ENCODE data around the gene NR6A1.

NR6A1 gene

DNA sequence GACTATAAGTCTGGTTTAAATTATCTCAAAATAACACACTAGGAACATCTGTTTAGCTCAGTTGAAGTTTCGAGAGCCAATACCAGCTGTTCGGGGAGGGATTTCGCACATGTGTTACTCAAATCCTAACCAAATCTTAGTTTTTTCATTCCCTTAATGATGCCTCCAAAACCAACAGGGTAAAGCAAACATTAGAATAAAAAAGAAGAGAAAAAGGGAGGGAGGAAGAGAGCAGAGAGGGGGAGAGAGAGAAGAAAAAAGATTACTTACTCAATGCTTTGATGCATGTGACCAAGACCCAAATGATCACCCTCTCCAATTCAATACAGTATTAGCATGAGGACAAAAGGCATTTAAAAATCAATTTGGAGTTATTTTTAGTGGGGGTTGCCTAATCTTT is 177.9 kb downstream of the NR6A1 start:
- H3K9ac ChIP-seq (ENCODE audit: low read depth, low read length), result peak overlapping the region; percentile 63
- H3K36me3 ChIP-seq (ENCODE audit: control insufficient read depth, insufficient read depth, low read length), result no peaks in the 10 kb centered on the region
- peaks cover 74% of the 10 kb centered on the region for H3K4me1 ChIP-seq (ENCODE audit: control insufficient read depth, insufficient read depth, low read length)
- no peaks in the 10 kb centered on the region for H3K27me3 ChIP-seq (ENCODE audit: control insufficient read depth, insufficient read depth, low read length)
- H3K4me3 ChIP-seq (ENCODE audit: low read depth, low read length), result peak overlapping the region; percentile 61
- no peaks in the 10 kb centered on the region for H3K9me3 ChIP-seq (ENCODE audit: control insufficient read depth, insufficient read depth, low read length)
- H3K27ac ChIP-seq (ENCODE audit: low read depth, low read length), result peak overlapping the region; percentile 98

DNA sequence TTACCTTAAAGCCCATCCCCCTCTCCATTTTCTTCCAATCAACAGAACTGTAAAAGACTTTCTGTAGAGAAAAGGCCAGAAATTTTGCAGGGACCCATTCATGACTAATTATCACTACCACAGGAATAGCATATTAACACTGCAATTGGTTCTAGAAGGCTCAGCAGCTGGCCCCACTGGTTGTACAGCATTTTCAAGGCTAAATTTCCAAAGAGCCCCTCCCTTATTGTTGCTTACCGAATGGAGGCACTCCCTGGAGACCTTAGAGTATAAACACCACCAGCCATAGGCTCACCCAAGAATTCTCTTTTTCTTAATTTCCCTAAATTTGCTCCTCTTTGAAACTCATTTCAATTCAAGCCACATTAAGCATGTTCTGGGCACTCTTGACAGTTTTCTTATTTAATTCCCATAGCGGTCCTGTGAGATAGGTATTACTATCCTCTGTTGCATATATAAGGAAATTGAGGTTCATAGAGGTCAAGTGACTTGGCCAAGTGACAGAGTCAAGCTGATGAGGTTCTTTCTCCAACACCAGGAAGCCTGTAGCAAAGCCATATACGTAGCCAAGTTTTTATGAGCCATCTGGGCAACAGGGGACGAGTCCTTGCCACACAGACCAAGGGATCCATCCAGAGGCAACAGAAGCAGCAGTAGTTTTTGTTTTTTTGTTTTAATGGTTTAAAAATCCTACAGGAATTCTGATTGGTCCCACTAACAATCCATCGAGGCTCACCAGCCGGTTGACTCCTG is 180.0 kb downstream of the NR6A1 start:
- H3K27ac ChIP-seq (ENCODE audit: low read depth, low read length), result no peak overlapping the region
- no peak overlapping the region for H3K9ac ChIP-seq (ENCODE audit: low read depth, low read length)
- H3K4me1 ChIP-seq (ENCODE audit: control insufficient read depth, insufficient read depth, low read length), result peaks cover 71% of the 10 kb centered on the region
- H3K9me3 ChIP-seq (ENCODE audit: control insufficient read depth, insufficient read depth, low read length), result no peaks in the 10 kb centered on the region
- H3K4me3 ChIP-seq (ENCODE audit: low read depth, low read length), result no peak overlapping the region
- H3K27me3 ChIP-seq (ENCODE audit: control insufficient read depth, insufficient read depth, low read length), result no peaks in the 10 kb centered on the region
- no peaks in the 10 kb centered on the region for H3K36me3 ChIP-seq (ENCODE audit: control insufficient read depth, insufficient read depth, low read length)

DNA sequence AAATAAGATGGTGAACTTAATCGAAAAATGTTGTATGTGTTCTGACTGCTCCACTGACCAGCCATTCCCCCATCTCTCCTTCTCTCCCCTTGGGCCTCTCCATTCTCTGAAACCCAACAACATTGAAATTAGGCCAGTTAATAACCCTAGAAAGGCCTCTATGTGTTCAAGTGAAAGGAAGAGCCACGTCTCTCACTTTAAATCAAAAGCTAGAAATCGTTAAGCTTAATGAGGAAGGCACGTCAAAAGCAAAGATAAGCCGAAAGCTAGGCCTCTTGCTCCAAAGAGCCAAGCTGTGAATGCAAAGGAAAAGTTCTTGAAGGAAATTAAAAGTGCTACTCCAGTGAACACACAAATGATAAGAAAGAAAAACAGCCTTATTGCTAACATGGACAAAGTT is 186.5 kb downstream of the NR6A1 start:
- Histone ChIP-seq H3K27me3 (ENCODE audit: control insufficient read depth, insufficient read depth, low read length) (no peaks in the 10 kb centered on the region), H3K4me1 (ENCODE audit: control insufficient read depth, insufficient read depth, low read length) (peaks cover 17% of the 10 kb centered on the region), H3K36me3 (ENCODE audit: control insufficient read depth, insufficient read depth, low read length) (no peaks in the 10 kb centered on the region), H3K4me3 (ENCODE audit: low read depth, low read length) (no peak overlapping the region), H3K9ac (ENCODE audit: low read depth, low read length) (no peak overlapping the region), H3K27ac (ENCODE audit: low read depth, low read length) (no peak overlapping the region), H3K9me3 (ENCODE audit: control insufficient read depth, insufficient read depth, low read length) (no peaks in the 10 kb centered on the region)

DNA sequence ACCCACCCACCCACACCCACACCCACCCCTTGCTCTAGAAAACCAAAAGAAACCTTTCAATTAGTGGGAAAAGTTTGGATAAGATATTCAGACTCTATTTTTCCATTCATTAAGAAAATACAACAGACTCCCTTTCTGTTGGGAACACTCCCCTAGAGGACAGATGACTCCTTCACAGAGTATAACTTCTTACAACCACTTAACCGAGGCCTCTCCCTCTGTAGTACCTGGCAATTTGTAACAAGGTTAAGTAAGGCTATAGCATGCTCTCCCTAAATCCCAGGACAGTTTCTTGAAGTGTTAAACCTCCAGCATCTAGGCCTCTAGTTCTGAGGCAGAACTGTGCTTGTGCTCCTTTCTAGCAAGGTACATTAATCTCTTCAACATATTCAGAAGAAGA is 188.0 kb downstream of the NR6A1 start:
- no peaks in the 10 kb centered on the region for H3K27me3 ChIP-seq (ENCODE audit: control insufficient read depth, insufficient read depth, low read length)
- H3K9me3 ChIP-seq (ENCODE audit: control insufficient read depth, insufficient read depth, low read length), result no peaks in the 10 kb centered on the region
- H3K9ac ChIP-seq (ENCODE audit: low read depth, low read length), result no peak overlapping the region
- H3K27ac ChIP-seq (ENCODE audit: low read depth, low read length), result no peak overlapping the region
- H3K36me3 ChIP-seq (ENCODE audit: control insufficient read depth, insufficient read depth, low read length), result no peaks in the 10 kb centered on the region
- H3K4me3 ChIP-seq (ENCODE audit: low read depth, low read length), result no peak overlapping the region
- peaks cover 18% of the 10 kb centered on the region for H3K4me1 ChIP-seq (ENCODE audit: control insufficient read depth, insufficient read depth, low read length)

DNA sequence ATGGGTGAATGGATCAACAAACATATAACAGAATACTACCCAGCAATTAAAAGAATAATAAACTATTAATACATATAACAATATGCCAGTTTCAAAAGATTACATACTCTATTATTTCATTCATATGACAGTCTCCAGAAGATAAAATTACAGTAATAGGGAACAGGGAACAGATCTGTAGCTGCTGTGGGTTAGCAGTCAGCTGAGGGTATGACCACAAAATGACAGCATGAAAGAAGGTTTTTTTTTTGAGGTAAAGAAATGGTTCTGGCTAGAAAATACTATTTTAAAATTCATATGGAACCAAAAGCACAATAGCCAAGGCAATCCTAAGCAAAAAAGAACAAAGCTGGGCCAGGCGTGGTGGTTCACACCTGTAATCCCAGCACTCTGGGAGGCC is 190.9 kb downstream of the NR6A1 start:
- no peaks in the 10 kb centered on the region for H3K36me3 ChIP-seq (ENCODE audit: control insufficient read depth, insufficient read depth, low read length)
- peaks cover 10% of the 10 kb centered on the region; the same call in 1 of the 2 replicates for H3K4me1 ChIP-seq (ENCODE audit: control insufficient read depth, insufficient read depth, low read length)
- H3K9me3 ChIP-seq (ENCODE audit: control insufficient read depth, insufficient read depth, low read length), result no peaks in the 10 kb centered on the region
- no peak overlapping the region for H3K27ac ChIP-seq (ENCODE audit: low read depth, low read length)
- H3K9ac ChIP-seq (ENCODE audit: low read depth, low read length), result no peak overlapping the region
- no peak overlapping the region for H3K4me3 ChIP-seq (ENCODE audit: low read depth, low read length)
- no peaks in the 10 kb centered on the region for H3K27me3 ChIP-seq (ENCODE audit: control insufficient read depth, insufficient read depth, low read length)

DNA sequence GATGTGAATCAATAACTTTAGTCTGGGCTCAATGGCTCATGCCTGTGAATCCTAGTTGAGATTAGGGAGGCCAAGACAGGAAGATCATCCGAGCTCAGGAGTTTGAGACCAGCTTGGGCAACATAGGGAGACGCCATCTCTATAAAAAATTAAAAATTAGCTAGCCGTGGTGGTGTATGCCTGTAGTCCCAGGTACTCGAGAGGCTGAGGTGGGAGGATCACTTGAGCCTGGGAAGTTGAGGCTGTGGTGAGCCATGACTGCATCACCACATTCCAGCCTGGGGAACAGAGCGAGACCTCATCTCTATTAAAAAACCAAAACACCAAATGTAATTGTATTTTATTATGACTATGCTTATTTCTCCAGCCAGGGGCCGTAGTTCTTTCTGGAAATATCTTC is 194.4 kb downstream of the NR6A1 start:
- Histone ChIP-seq H3K9me3 (ENCODE audit: control insufficient read depth, insufficient read depth, low read length) (no peaks in the 10 kb centered on the region), H3K4me1 (ENCODE audit: control insufficient read depth, insufficient read depth, low read length) (0 out of 2 replicates have a peak, but pooled peaks cover 5% of the 10 kb centered on the region)

DNA sequence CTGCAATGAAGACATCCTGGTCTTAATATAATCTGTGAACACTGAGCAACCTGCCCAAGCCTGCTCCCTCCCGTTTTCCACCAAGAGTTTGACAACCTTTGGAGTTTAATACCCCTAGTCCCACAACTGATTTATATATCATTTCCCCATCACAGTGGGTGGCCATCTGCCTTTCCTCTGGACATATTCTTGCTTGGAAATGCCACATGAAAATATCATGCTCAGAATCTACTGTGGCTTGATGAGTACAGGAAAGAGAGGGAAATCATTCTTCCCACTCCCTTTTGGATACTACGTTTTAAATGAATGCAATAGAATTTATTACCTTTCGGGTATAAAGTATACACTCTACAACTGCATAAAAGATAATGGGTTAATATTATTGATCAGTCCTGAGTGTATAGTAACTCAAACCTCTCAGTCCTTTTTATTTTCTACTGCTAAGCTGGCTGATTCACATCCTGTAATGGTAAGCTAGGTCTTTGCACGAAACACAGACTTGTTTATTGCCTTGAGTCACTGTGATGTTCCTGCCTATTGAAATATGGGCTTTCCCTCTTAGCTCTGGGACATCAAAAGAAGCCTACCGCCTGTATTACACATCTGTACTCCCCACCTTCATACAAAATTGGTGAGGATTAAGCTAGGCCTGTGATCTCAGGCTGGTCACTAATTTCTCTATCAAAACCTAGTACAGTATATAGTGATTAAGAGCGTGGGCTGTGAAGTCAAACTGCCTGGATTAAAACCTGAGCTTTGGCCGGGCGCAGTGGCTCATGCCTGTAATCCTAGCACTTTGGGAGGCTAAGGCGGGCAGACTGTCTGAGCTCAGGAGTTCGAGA is 196.4 kb downstream of the NR6A1 start:
- Histone ChIP-seq H3K9me3 (ENCODE audit: control insufficient read depth, insufficient read depth, low read length) (no peaks in the 10 kb centered on the region), H3K9ac (ENCODE audit: low read depth, low read length) (no peak overlapping the region), H3K27ac (ENCODE audit: low read depth, low read length) (no peak overlapping the region)

More for the DNA sequence above, 194.4 kb downstream of the NR6A1 start:
- no peaks in the 10 kb centered on the region for H3K36me3 ChIP-seq (ENCODE audit: control insufficient read depth, insufficient read depth, low read length)
- no peak overlapping the region for H3K9ac ChIP-seq (ENCODE audit: low read depth, low read length)
- no peak overlapping the region for H3K4me3 ChIP-seq (ENCODE audit: low read depth, low read length)
- no peaks in the 10 kb centered on the region for H3K27me3 ChIP-seq (ENCODE audit: control insufficient read depth, insufficient read depth, low read length)
- no peak overlapping the region for H3K27ac ChIP-seq (ENCODE audit: low read depth, low read length)

DNA sequence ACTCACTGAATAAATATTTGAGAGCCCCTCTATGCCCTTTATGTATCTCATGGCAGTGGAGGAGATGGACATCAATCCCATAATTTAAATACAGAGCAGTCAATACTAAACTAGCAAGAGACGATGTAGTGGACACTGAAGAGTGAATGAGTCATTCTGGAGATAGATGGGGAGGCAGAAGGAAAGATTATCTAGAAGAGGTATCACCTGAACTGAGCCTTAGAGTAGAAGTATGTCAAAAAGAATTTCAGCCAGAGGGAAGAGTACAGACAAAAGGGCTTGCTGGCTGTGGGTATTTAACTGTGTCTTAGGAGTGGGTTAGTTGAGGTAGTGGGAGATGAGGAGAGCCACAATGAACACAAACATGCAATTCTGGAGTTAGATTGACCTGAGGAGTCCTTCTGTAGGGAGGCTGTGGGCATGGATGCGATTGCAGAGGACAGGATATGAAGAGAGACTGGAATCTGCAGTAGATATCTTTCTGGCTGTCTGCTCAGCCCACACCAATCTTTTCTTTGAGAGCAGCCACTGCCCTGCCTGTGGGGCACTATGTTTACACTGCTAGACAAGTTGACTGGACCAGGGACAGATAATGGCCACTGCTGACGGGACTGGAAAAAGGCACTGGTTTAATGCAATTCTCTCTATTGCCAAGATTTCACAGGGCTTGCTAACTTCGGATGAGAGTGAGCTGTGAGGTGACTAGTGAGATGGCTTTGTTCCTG is 200.0 kb downstream of the NR6A1 start:
- H3K27ac ChIP-seq (ENCODE audit: low read depth, low read length), result no peak overlapping the region
- H3K27me3 ChIP-seq (ENCODE audit: control insufficient read depth, insufficient read depth, low read length), result no peaks in the 10 kb centered on the region
- no peaks in the 10 kb centered on the region for H3K9me3 ChIP-seq (ENCODE audit: control insufficient read depth, insufficient read depth, low read length)
- H3K9ac ChIP-seq (ENCODE audit: low read depth, low read length), result no peak overlapping the region
- no peaks in the 10 kb centered on the region for H3K36me3 ChIP-seq (ENCODE audit: control insufficient read depth, insufficient read depth, low read length)
- no peak overlapping the region for H3K4me3 ChIP-seq (ENCODE audit: low read depth, low read length)
- peaks cover 20% of the 10 kb centered on the region for H3K4me1 ChIP-seq (ENCODE audit: control insufficient read depth, insufficient read depth, low read length)

More for the DNA sequence above, 196.4 kb downstream of the NR6A1 start:
- H3K4me1 ChIP-seq (ENCODE audit: control insufficient read depth, insufficient read depth, low read length), result peaks cover 16% of the 10 kb centered on the region
- H3K4me3 ChIP-seq (ENCODE audit: low read depth, low read length), result no peak overlapping the region
- no peaks in the 10 kb centered on the region for H3K27me3 ChIP-seq (ENCODE audit: control insufficient read depth, insufficient read depth, low read length)
- H3K36me3 ChIP-seq (ENCODE audit: control insufficient read depth, insufficient read depth, low read length), result no peaks in the 10 kb centered on the region

DNA sequence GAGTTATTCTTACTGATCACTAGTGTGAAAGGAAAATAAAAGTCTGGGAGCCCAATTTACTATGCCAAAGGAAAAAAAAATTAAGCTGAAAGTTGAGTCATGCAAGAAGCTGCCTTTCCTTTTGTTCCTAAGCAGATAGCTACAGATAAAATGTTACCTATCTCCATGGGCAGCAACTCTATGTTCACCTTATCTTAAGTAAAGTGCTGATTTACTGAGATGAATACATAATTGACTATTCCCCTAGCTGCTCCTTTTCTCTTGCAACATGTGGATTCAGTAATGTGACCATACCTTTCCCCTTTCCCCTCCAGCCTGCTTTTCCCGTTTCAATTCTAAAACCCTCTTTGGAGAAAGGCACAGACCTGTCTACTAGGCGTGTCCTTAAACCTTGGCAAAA is 201.2 kb downstream of the NR6A1 start:
- Histone ChIP-seq H3K4me1 (ENCODE audit: control insufficient read depth, insufficient read depth, low read length) (peaks cover 20% of the 10 kb centered on the region), H3K9me3 (ENCODE audit: control insufficient read depth, insufficient read depth, low read length) (no peaks in the 10 kb centered on the region), H3K9ac (ENCODE audit: low read depth, low read length) (no peak overlapping the region), H3K27ac (ENCODE audit: low read depth, low read length) (peak overlapping the region; percentile 70), H3K4me3 (ENCODE audit: low read depth, low read length) (no peak overlapping the region), H3K27me3 (ENCODE audit: control insufficient read depth, insufficient read depth, low read length) (no peaks in the 10 kb centered on the region), H3K36me3 (ENCODE audit: control insufficient read depth, insufficient read depth, low read length) (no peaks in the 10 kb centered on the region)

DNA sequence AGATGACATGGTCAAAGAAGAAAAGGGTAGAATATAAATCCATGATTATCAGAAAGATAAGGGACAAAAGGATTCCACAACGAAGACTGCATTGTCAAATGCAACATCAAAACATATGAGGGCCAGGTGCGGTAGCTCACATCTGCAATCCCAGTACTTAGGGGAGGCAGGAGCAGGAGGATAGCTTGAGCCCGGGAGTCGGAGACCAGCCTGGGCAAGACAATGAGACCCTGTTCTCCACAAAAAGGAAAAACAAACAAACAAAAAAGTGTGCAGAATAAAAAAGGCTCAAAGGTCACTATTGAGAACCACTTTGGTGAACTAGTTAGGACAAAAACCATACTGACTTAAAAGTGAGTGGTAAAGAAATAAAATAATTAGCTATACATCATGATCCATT is 203.7 kb downstream of the NR6A1 start:
- no peak overlapping the region for H3K9ac ChIP-seq (ENCODE audit: low read depth, low read length)
- H3K36me3 ChIP-seq (ENCODE audit: control insufficient read depth, insufficient read depth, low read length), result no peaks in the 10 kb centered on the region
- peaks cover 22% of the 10 kb centered on the region for H3K4me1 ChIP-seq (ENCODE audit: control insufficient read depth, insufficient read depth, low read length)
- no peak overlapping the region for H3K27ac ChIP-seq (ENCODE audit: low read depth, low read length)
- no peak overlapping the region for H3K4me3 ChIP-seq (ENCODE audit: low read depth, low read length)
- no peaks in the 10 kb centered on the region for H3K27me3 ChIP-seq (ENCODE audit: control insufficient read depth, insufficient read depth, low read length)
- no peaks in the 10 kb centered on the region for H3K9me3 ChIP-seq (ENCODE audit: control insufficient read depth, insufficient read depth, low read length)

Data from HUES48 (cell line).